HepG2 (cell line): ENCODE results near the gene NPC1. TPM values are rescaled to one million over a fixed set of nuclear protein-coding genes. Genes with fewer than 3 reads are reported as not detected.

Experiments
- ADNP ChIP-seq: sonication (generic); formaldehyde crosslinking; IDR thresholded peaks from 2 replicates; pipeline ENCODE4 v1.4.0; 2020; ENCODE audit warnings: missing genetic modification reagents
- GPBP1L1 ChIP-seq: sonication (generic); formaldehyde crosslinking; IDR thresholded peaks from 2 replicates; pipeline ENCODE4 v1.5.0; 2020; ENCODE audit warnings: mild to moderate bottlenecking, missing genetic modification reagents
- HOXA3 ChIP-seq: sonication (generic); formaldehyde crosslinking; IDR thresholded peaks from 2 replicates; pipeline ENCODE4 v1.5.0; 2020; ENCODE audit warnings: missing genetic modification reagents
- NCOR1 ChIP-seq: fragments of 200-600 bp; sonication (generic); IDR thresholded peaks from 2 replicates; pipeline ENCODE4 v1.7.0; 2017; ENCODE audit warnings: antibody characterized with exemption, low read length, borderline replicate concordance
- POLR2AphosphoS2 ChIP-seq: IDR thresholded peaks from 2 replicates; pipeline ENCODE4 v1.6.1; 2011; ENCODE audit warnings: low read depth, low read length, improper control_type of control experiment
- PTBP1 ChIP-seq: fragments of 200-400 bp; formaldehyde crosslinking; IDR thresholded peaks from 2 replicates; pipeline ENCODE4 v1.6.1; 2018; ENCODE audit warnings: low read length, low read depth; ENCODE audit not compliant: poor library complexity, severe bottlenecking
- TCF7L2 ChIP-seq: IDR thresholded peaks from 2 replicates; pipeline ENCODE4 v1.6.1; 2011; ENCODE audit warnings: mild to moderate bottlenecking, low read depth, low read length, moderate library complexity
- ZC3H13 ChIP-seq: sonication (generic); formaldehyde crosslinking; IDR thresholded peaks from 2 replicates; pipeline ENCODE4 v1.8.1; 2023; ENCODE audit warnings: mild to moderate bottlenecking, missing genetic modification reagents, moderate library complexity
- ZEB1 ChIP-seq: IDR thresholded peaks from 2 replicates; pipeline ENCODE4 v1.6.1; 2012; ENCODE audit warnings: mild to moderate bottlenecking, low read depth, inconsistent platforms; ENCODE audit not compliant: insufficient replicate concordance
- ZHX1 ChIP-seq: sonication (generic); formaldehyde crosslinking; IDR thresholded peaks from 2 replicates; pipeline ENCODE4 v1.8.1; 2022; ENCODE audit warnings: low read depth, mild to moderate bottlenecking, missing genetic modification reagents
- ZNF30 ChIP-seq: sonication (generic); formaldehyde crosslinking; IDR thresholded peaks from 2 replicates; pipeline ENCODE4 v1.5.0; 2020; ENCODE audit warnings: mild to moderate bottlenecking, missing genetic modification reagents
- ZNF432 ChIP-seq: sonication (generic); formaldehyde crosslinking; IDR thresholded peaks from 2 replicates; pipeline ENCODE4 v1.5.0; 2020; ENCODE audit warnings: missing genetic modification reagents, mild to moderate bottlenecking, borderline replicate concordance
- ZNF446 ChIP-seq: sonication (generic); formaldehyde crosslinking; IDR thresholded peaks from 2 replicates; pipeline ENCODE4 v1.5.0; 2020; ENCODE audit warnings: mild to moderate bottlenecking, missing genetic modification reagents
- ZNF543 ChIP-seq: sonication (generic); formaldehyde crosslinking; IDR thresholded peaks from 2 replicates; pipeline ENCODE4 v1.4.0; 2020; ENCODE audit warnings: mild to moderate bottlenecking, missing genetic modification reagents
- ZNF772 ChIP-seq: sonication (generic); formaldehyde crosslinking; IDR thresholded peaks from 2 replicates; pipeline ENCODE4 v1.5.0; 2020; ENCODE audit warnings: mild to moderate bottlenecking, missing genetic modification reagents
- ZNF781 ChIP-seq: sonication (generic); formaldehyde crosslinking; IDR thresholded peaks from 2 replicates; pipeline ENCODE4 v1.5.1; 2020; ENCODE audit warnings: borderline replicate concordance, mild to moderate bottlenecking, missing genetic modification reagents; ENCODE audit errors: not compliant biosample characterization
- polyA plus RNA-seq, 8 experiments: library from polyadenylated mRNA; depleted of rRNA in 3 of 8; stranded (reverse) in 7 of 8; unstranded in 1 of 8; fragments of >200 nt; fragmentation: Illumina TruSeq in 4 of 8; extraction: Trizol in 4 of 8; gene quantifications; 2 replicates each; pipeline versions ENCODE4 v1.2.1 to v1.2.3, GENCODE V29; 2011 to 2016; ENCODE audit warnings: low read depth in 4 of 8, missing spikeins in 1 of 8, mixed read lengths in 1 of 8; ENCODE audit not compliant: insufficient read depth in 1 of 8
- total RNA-seq, 5 experiments: library from RNA; depleted of rRNA; stranded (reverse); fragments of >200 nt; fragmentation: Illumina TruSeq; extraction: Trizol; gene quantifications; 2 replicates each; pipeline ENCODE4 v1.2.3, GENCODE V29; 2016; ENCODE audit warnings: low read depth in 1 of 5
- TF ChIP-seq, protein P1 (sequence below): sonication (generic); formaldehyde crosslinking; IDR thresholded peaks from 2 replicates; pipeline ENCODE4 v1.4.0; 2020; ENCODE audit warnings: missing genetic modification reagents, borderline replicate concordance
- TF ChIP-seq, protein P2 (sequence below): sonication (generic); formaldehyde crosslinking; IDR thresholded peaks from 2 replicates; pipeline ENCODE4 v1.9.0; 2022; ENCODE audit warnings: missing genetic modification reagents, mild to moderate bottlenecking, borderline replicate concordance

Gene NPC1
- total and polyA plus RNA-seq, 2 of the 13 experiments (the other 11 are each of a cell fraction or from before 2014, with no cell fraction given): 46.5 to 114 TPM

DNA sequence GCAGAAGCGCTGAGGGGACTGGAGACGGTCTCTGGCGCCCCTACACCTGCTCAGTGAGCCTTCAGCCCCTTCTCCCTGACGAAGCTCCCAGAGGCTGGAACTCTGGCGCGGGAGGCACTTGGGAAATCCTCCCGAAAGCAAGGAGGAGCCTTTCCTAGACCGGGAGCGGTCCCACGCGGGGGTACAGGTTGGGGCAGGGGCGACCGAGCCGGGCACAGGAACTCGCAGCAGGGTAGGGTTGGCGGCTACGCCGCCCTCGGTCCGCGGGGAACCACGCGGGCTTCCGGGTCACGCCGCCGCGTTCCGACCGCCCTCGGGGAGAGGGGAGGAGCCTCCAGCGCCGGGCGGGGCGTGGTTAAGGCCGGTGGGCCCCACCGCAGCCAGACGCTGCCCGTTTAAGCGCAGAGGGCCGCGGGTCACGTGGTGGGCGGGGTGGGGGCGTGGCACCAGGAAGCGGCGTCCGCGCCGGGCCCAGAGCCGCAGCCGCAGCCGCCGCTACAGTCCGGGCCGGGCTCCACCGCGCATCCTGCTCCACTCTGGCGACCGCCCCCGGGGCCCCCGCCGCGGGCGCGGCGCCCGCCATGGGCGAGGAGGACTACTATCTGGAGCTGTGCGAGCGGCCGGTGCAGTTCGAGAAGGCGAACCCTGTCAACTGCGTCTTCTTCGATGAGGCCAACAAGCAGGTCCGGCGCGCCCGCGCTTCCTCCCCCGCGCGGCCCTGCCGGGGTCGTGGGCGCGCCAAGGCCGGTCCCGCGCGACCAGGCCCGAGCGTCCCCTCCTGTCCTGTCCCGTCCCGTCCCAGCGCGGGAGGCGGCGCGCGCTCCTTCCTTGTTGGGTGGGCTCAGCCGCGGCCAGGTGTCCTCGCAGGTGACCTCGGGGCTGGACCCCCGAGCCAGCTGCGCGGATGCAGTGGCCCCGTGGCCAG is 83.0 kb downstream of the NPC1 start, which contains the start of gene RMC1 (continued):
- TF ChIP-seq, protein P1, sequence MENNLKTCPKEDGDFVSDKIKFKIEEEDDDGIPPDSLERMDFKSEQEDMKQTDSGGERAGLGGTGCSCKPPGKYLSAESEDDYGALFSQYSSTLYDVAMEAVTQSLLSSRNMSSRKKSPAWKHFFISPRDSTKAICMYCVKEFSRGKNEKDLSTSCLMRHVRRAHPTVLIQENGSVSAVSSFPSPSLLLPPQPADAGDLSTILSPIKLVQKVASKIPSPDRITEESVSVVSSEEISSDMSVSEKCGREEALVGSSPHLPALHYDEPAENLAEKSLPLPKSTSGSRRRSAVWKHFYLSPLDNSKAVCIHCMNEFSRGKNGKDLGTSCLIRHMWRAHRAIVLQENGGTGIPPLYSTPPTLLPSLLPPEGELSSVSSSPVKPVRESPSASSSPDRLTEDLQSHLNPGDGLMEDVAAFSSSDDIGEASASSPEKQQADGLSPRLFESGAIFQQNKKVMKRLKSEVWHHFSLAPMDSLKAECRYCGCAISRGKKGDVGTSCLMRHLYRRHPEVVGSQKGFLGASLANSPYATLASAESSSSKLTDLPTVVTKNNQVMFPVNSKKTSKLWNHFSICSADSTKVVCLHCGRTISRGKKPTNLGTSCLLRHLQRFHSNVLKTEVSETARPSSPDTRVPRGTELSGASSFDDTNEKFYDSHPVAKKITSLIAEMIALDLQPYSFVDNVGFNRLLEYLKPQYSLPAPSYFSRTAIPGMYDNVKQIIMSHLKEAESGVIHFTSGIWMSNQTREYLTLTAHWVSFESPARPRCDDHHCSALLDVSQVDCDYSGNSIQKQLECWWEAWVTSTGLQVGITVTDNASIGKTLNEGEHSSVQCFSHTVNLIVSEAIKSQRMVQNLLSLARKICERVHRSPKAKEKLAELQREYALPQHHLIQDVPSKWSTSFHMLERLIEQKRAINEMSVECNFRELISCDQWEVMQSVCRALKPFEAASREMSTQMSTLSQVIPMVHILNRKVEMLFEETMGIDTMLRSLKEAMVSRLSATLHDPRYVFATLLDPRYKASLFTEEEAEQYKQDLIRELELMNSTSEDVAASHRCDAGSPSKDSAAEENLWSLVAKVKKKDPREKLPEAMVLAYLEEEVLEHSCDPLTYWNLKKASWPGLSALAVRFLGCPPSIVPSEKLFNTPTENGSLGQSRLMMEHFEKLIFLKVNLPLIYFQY: peak; percentile 60
- TF ChIP-seq ZC3H13 (CRISPR knock-in tag) (no peak), ADNP (CRISPR knock-in tag) (no peak), POLR2AphosphoS2 (no peak), ZNF781 (CRISPR knock-in tag) (peak; percentile 27), GPBP1L1 (CRISPR knock-in tag) (no peak), ZNF772 (CRISPR knock-in tag) (no peak), ZNF543 (0 out of 2 replicates have a peak, but pooled peaks have one; percentile 33), ZEB1 (no peak), HOXA3 (CRISPR knock-in tag) (peak; percentile 40; the same call in 1 of the 2 replicates), ZNF30 (CRISPR knock-in tag) (no peak), PTBP1 (no peak), NCOR1 (no peak), TCF7L2 (no peak), ZHX1 (CRISPR knock-in tag) (0 out of 2 replicates have a peak, but pooled peaks have one; percentile 16), ZNF446 (no peak; the same call in 1 of the 2 replicates), ZNF432 (no peak)
- TF ChIP-seq, protein P2, sequence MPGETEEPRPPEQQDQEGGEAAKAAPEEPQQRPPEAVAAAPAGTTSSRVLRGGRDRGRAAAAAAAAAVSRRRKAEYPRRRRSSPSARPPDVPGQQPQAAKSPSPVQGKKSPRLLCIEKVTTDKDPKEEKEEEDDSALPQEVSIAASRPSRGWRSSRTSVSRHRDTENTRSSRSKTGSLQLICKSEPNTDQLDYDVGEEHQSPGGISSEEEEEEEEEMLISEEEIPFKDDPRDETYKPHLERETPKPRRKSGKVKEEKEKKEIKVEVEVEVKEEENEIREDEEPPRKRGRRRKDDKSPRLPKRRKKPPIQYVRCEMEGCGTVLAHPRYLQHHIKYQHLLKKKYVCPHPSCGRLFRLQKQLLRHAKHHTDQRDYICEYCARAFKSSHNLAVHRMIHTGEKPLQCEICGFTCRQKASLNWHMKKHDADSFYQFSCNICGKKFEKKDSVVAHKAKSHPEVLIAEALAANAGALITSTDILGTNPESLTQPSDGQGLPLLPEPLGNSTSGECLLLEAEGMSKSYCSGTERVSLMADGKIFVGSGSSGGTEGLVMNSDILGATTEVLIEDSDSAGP (CRISPR knock-in tag): peak; percentile 87
